SHP77 (cell line): ENCODE measurements around the gene DPH2.

Experiments
- DNase-seq, 2 experiments: peaks; one replicate each; lab custom pipeline; 2025; lab: John Stamatoyannopoulos, UW

The DPH2 gene

DNA sequence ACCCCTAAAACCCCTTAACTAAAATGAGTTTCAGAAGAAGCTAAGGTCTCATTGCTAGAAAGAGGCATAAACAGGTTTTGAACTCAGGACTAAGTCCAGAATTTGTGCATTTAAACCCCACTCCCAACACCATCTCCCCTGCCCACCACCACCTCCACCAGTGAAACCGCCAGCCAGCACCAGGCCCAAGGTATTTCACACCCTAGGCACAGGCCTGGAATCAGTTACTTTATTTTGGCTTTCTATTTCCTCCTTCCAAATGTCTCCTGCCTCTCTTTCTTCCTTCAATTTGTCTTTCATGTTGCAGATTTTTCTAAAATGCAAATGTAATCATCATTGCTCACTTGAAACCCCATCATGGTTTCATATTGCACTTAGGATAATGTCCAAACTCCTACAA lies 24.9 kb upstream of the DPH2 start:
- DNase-seq = no peak

- no peak for DNase-seq
Observed at GRCh38 chr1:43945674-43946235, 24.1 kb upstream of the DPH2 start.

DNA sequence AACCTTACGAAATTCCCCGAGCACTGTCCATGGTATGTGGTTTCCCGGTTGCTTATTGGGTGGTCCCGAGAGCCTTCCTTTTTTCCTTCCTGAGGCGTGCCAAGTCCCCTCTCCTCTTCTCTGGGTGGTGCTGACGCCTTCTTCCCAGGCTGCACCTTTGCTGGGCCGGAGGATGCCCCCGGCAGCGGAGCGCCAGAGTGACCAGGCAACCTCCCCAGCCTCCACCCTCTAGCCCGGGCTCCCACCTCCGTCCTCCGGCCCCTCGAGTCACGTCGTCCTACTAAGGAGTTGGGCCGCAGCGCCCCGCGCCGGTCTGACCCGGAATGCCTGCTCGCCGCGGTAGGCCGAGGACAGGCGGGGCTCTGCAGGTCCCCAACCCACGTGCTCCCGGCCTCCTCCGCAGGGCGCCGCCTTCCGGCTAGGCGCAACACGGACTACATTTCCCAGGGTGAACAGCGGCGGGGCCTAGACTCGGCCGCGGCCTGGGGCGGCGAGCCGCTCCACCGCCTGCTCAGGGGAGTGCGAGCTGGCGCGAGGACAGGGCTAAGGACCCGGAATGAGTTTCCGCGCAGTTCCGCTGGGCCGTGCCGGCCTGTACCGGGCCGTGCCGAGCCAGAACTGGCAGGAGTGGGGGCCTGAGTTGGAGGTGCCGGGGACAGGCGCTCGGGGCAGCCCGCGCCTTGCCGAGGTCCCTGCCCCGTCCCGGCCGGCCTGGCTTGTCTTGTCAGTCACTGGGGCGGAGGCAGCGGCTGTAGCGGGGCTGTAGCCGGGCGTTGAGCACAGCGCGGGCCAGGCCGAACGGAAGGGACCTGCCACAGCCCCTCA lies 23.4 kb upstream of the DPH2 start, which contains the start of gene IPO13:
IPO13 (plus strand) TSS at position 715 of the 825 bp plus-strand sequence. CDS start 651 bp downstream, outside the sequence.
- peak; percentile 93 to 97 for DNase-seq

DNA sequence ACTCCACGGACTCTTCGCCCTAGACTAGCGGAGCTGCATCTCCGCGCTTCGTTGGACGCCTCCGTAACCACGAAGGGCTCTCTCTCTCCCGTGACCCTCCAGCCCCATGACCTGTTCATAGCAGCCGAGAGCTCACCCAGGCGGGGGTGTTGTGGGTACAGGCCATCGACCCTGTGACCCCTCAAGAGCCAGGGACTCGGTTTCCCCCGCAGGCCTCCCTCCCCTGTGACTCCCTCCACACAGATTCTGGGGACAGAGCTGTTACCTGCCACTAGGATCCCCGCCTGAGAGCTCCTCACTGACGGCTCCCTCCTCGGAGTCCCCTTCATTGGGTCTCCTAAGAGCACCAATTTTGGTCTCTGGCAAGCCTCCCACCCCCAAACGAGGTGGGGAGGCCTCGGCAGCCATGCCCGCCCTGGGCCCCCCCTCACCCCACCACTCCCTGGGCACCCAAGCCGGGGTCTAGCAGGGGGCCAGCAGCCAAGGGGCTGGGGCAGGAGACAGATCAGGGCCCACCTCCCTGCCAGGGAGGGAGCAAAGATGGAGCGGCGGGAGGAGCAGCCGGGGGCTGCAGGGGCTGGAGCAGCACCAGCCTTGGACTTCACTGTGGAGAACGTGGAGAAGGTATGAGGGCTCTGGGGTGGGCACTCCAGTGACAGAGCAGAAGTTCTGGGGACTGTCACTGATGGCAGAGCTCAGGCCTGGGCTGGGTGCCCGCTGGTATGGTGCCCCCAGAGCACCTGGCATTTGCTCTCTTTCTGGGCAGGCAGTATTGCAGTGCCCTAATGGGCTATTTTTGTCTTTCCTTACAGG lies 22.5 kb upstream of the DPH2 start:
- no peak for DNase-seq

- DNase-seq = no peak
Observed at GRCh38 chr1:43947874-43948437, 21.9 kb upstream of the DPH2 start.

DNA sequence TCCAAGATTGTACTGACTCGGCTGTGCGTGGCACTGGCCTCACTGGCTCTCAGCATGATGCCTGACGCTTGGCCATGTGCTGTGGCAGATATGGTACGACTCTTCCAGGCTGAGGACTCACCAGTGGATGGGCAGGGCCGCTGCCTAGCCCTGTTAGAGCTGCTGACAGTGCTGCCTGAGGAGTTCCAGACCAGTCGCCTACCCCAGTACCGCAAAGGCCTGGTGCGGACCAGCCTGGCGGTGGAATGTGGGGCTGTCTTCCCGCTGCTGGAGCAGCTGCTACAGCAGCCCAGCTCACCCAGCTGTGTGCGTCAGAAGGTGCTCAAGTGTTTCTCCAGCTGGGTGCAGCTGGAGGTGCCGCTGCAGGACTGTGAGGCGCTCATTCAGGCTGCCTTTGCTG lies 20.1 kb upstream of the DPH2 start:
- DNase-seq = peak; percentile 44 to 75

DNA sequence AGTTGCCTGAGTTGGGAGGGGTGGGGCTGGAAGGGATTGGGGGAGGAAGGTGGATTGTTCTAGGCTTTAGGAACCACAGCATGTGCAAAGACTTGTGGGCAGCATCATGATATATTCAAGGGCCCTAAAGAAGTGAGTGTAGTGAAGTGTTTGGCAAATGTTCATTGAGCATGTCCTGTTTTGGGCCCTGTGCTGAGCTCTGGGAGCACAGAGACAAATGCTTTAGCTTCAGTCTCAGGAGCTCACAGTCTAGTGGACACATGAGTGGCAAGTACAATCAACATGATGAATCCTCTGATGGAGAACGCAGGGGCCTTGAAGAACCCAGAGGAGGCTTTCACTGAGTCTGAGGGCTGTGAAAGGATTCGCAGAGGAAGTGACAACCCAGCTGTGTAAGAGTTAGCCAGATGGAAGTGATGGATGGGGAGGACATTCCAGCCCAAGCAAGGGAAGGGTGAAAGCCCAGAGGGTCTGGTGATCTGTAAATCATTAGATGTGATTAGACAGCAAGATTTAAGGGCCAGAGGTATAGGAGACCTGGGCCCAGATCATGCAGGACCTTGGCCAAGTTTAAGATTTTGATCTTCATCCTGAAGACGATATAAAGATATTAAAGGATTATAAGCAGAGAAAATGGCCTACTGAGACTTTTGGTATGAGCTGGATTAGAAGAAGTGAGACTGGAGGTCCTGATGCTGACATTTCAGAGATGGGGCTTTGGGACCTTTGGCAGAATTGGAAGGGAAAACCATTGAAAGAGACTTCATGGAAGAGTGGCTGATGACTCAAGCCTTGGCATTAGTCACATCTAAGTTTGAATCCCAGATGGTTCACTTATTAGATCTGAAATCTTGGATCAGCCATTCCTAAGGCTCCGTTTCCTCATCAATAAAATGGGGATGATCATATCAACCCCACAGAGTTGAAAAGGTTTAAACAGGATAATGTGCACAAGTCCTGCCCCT lies 18.5 kb upstream of the DPH2 start:
- no peak for DNase-seq

DNA sequence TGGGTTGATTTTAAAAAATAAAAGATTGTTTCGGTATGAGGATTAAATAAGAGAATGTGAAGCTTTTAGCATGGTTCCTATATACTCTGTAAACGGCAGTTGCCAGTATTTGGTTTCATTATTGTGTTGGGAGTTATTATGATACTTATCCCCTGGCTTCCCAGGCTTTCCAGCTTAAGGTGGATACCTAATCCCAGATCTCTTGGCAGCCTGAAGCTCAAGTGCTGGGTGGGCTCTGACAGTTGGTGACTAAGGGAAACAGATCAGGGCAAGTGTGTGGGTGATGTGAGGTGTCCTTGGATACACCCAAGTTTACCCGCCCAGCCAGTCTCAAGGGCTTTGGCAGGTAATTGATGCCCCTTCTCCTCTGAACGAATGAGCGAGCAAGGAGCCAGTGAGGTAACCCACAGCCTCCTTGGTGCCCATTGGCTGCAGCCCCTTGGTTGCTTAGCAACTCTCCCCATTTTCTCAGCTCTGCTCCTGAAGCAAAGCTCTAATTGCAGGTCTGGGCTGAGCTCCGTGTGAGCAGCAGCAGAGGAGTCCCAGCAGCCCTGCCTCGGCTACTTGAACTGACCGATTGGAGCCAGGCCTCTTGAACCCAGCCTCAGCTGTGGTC lies 17.0 kb upstream of the DPH2 start:
- no peak for DNase-seq

GRCh38 chr1:43953361-43953760 lies 16.4 kb upstream of the DPH2 start:
- DNase-seq = no peak

GRCh38 chr1:43954036-43954435 lies 15.8 kb upstream of the DPH2 start:
- DNase-seq = no peak

DNA sequence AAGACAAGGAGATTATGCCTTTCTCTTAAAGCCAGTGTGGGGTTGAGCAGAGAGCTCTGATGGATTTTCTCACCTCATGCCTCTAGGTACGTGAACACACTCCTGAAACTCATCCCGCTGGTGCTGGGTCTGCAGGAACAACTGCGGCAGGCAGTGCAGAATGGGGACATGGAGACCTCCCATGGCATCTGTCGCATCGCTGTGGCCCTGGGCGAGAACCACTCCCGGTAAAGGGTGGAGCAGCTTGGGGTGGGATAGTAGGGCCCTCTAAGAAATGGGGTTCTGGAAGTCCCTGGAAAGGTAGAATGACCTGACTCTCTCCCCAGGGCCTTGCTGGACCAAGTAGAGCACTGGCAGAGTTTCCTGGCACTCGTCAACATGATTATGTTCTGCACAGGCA lies 13.6 kb upstream of the DPH2 start:
- DNase-seq = no peak

GRCh38 chr1:43957407-43958040 lies 12.3 kb upstream of the DPH2 start:
- DNase-seq = no peak

GRCh38 chr1:43958351-43959255 lies 11.2 kb upstream of the DPH2 start:
- DNase-seq = no peak

GRCh38 chr1:43960798-43961197 lies 9.0 kb upstream of the DPH2 start:
- no peak for DNase-seq

DNA sequence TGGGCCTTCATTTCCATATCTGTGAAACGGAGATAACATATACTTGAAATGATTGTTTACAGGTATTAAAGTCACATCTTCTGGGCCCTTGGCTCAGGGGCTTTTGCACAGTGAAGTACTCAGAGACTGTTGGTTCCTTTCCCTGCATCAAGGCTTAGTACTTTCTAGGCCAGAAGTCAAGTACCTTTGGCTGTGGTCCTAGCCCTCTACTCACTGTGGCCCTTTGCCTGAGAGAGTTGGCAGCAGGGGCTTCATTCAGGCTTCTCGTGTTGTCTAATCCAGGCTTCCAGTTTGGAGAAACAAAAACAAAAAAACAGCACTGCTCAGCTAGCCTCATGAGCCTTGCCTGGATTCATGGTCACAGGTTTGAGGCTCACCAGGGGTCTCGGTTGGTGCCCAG lies 8.1 kb upstream of the DPH2 start:
- no peak for DNase-seq

DNA sequence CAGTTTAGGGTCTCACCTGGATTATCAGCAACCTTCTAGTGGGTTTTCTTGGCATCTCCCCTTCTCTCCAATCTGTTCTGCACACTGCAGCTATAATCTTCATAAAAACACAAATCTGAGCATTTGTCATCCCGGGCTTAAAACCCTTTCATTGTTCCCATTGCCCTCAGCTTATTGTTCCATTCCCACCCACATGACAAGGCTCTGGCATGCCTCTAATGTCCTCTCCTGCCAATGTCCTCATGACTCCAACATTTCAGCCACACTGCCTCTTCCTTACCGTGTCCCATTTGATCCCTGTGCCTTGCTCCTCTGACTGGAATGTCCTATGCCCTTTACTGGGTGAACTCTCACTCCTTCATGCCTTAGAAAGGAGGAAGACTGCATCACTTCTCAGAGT lies 7.5 kb upstream of the DPH2 start:
- DNase-seq = no peak

GRCh38 chr1:43963006-43963405 lies 6.8 kb upstream of the DPH2 start:
- DNase-seq = no peak

GRCh38 chr1:43963890-43964289 lies 5.9 kb upstream of the DPH2 start:
- no peak for DNase-seq

DNA sequence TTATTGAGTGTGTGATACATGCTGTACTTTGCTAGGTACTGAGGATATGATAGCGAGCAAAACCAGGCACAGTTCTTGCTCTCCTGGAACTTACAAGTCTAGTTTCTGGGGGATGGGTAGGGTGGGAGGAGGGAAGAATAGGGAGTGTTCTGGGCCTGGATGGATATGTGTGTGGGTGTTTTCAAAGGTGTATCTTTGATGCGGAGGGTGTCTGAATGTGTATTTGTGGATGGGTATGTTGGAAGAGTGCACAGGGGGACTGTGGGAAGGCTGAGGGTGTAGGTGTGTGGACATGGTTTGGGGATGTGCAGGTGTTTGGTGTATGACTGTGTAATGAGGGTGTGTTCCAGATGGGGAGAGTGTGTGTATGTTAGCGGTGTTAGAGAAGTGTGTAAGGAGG lies 4.5 kb upstream of the DPH2 start:
- DNase-seq = no peak
